GM18907 (cell line): ENCODE results near the gene PRKN.

ENCODE experiments used
- ATAC-seq: cut with Tn5 transposase; IDR thresholded peaks from one replicate; pipeline ENCODE4 v1.9.1; 2021; ENCODE audit warnings: mild to moderate bottlenecking, moderate library complexity; ENCODE audit not compliant: unreplicated experiment

The PRKN gene

GRCh38 chr6:162026031-162026430 is 701.5 kb downstream of the PRKN start:
- ATAC-seq = no peak

- ATAC-seq = no peak
Observed at GRCh38 chr6:162019349-162019748, 708.2 kb downstream of the PRKN start.

GRCh38 chr6:162017536-162017935 is 710.0 kb downstream of the PRKN start:
- no peak for ATAC-seq

DNA sequence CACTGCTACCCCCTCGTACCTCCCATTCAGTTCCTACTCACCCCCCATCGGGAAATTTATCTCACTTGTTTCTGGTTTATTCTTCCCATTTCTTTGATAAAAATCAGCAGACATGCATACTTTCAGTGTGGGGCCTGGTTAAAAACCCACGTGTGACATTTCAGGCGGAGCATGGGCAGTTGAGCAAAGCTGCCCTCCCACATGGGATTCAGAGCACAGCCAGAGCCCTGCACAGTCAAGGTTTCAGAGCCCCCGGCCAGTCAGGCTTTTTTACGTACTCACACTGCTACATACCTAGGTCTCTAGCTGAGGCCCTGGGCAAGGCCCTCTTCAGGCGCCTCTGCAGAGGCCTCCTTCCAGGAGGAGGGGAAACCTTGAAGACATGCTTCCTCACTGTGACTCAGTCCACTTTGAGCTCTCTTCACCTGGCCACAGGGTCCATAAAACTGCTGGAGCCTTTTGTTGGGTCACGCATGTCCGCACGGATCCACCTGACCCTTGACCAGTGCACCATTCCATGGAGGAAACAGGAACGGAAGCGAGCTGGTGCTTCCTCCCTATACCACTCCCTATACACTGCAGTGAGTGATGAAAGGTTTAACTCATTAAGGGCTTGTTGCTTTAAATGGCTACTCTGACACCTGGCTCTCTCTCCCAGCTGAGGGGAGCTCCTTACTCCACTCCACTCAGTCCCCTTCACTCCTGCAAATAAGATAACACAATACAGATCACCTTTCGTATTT is 713.3 kb downstream of the PRKN start:
- no peak for ATAC-seq

DNA sequence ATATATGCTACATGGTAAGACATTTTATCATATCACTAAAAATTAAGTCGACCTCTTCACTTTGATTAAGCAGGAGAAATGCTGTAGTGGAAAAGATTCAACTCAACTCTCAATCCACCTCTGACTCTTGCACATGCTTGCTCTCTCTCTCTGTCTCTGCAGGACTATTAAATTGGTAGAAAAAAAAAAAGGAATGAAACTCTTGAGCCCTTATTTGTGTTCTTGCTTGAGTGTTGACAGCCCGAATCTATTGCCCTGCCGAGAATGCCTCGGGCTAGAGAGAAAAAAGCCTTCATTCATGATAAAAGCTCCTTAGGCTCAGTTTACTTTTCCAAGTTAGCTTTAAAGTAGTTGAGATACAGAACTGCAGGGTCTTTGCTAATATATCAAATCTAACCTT is 722.2 kb downstream of the PRKN start:
- no peak for ATAC-seq

- ATAC-seq = no peak
Observed at GRCh38 chr6:161996783-161997182, 730.8 kb downstream of the PRKN start.

DNA sequence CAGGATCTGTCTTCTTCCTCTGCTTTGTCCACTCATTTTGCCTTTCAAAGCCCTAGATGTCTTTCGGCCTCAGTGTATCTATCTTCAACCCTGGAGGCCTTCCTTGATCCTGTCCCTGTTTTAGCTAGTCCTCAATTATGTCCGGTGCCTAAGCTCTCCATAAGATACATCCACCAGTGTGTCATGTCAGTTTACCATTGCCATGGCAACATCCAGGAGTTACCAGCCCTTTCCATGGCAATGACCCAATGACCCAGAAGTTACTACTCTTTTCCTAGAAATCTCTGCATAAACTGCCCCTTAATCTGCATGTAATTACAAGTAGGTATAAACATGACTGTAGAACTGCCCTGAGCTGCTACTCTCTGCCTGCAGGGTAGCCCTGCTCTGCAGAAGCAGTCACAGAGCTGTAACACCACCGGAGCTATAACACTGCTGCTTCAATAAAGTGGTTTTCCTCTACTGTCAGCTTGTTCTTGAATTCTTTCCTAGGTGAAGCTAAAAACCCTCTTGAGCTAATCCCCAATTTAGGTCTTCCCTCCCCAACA is 741.6 kb downstream of the PRKN start:
- no peak for ATAC-seq

DNA sequence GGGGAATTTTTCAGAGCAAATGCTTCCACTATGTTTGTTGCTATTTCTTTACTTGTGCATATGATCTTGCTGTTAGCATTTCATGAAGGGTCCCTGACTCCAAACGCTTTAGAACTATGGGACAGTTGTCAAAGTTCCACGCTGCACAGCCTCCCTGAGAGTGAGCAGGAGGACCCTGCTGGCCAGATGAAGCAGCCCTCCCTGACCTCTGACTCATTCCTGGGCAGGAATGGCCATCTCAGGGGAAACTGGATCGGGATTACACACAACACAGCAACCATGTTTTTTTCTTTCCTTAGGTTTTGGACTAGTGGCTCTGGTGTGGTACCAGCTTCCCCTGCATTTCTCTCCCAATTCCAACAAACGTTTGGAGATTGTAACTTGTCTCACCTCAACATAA is 742.9 kb downstream of the PRKN start:
- ATAC-seq = no peak

DNA sequence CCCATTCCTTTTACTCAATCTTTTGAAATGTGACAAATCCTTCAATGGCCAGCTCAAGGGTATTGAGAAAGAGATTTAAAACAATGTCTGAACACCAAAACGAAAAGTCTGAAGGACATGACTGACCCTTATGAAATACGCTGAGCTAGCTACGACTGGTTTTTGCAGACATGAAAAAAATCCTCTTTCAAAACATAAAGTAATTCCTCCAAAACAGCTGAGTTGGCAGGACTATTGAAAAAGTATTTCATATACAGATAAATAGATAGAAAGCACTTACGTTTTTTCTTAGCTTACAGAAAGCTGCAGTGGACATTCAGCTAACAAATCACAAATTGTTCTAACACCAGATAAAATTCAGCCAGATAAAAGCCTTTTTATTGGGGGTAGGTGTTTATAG is 751.0 kb downstream of the PRKN start:
- no peak for ATAC-seq

GRCh38 chr6:161973064-161973463 is 754.5 kb downstream of the PRKN start:
- no peak for ATAC-seq

- ATAC-seq = no peak
Observed at GRCh38 chr6:161971043-161971442, 756.5 kb downstream of the PRKN start.

DNA sequence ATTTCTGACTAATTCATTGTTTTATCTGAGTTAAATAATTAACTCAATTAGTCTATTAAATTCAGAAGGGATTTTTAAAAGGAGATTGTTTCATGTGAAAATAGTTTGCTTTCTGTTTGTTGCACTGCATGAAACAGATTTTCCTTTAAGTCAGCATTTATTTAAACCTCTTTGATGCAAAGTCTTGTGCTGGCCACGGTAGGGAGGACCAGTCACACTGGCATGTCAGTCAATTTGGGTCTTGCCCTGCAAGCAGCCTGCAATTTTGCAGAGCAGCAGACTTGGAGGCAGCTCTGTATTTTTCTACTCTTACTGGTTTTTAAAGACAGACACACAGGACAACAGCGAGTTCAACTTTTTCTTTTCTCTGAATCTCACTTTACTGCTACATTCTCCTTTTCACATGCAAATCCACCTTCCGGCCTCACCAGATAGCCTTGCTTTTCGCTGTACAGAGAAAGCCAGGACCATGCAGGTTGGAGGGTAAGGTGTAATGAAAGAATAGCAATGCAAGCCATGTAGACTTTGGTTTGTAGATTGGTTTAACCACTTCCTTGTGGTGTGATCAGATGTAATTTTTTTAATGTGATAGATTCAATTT is 763.8 kb downstream of the PRKN start:
- ATAC-seq = no peak

DNA sequence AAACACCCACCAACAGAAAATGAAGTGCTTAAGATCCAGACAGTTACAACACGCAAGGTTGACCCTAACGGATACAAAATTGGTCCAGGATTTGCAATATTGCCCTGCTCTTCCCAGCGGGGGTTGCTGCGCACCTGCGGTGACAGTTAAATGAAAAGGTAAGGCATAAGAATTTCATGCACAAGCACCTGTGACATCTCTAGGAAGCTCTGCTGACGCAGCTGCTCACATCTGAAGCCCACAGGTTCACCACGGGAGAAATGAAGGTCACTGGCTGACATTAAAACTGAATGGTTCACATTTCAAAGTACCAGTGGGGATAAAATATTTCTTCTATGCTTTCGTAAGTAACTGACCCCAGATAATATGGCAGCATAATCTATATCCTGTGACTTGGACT is 764.4 kb downstream of the PRKN start:
- no peak for ATAC-seq

- ATAC-seq = no peak
Observed at GRCh38 chr6:161961796-161962195, 765.8 kb downstream of the PRKN start.

- ATAC-seq = no peak
Observed at GRCh38 chr6:161961046-161961445, 766.5 kb downstream of the PRKN start.

DNA sequence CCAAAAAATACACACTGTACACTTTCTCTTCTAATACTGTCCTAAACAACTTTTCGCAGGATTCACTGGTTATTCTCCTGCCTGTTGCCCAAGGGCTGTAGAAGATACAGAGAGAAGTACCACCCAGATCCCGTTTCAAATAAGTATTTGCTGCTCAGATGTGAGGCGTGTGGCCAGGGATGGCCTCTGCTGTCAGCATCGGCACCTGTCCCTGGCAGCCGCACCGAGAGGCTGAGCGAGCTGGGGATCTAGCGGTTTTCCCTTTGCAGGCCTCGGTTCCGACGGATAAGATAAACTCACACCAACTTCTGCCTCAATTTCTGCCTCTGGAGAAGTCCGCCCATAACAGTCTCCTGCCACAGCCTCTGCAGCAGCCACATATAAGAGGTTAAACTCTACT is 768.5 kb downstream of the PRKN start:
- ATAC-seq = no peak

- ATAC-seq = no peak
Observed at GRCh38 chr6:161956082-161956481, 771.5 kb downstream of the PRKN start.

- no peak for ATAC-seq
Observed at GRCh38 chr6:161954699-161955276, 772.8 kb downstream of the PRKN start.

DNA sequence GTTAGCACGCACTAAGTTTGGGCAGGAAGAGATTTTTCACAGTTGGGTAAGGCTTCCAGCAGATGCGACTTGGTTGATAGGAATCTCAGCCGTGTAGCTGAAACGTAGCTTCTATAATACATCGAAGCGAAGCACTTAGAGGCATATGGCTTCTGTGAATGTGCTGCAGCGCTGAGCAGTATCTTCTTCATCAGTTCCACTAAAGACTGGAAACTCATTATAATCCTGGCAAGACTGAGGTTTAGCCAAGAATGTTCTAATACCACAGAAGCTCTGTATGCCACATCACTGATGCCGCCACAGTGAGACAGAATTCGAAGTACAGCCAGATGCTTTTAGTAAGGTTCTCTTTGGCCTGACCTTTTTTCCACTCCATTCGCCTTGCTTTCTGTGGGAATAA is 773.5 kb downstream of the PRKN start:
- ATAC-seq = no peak

DNA sequence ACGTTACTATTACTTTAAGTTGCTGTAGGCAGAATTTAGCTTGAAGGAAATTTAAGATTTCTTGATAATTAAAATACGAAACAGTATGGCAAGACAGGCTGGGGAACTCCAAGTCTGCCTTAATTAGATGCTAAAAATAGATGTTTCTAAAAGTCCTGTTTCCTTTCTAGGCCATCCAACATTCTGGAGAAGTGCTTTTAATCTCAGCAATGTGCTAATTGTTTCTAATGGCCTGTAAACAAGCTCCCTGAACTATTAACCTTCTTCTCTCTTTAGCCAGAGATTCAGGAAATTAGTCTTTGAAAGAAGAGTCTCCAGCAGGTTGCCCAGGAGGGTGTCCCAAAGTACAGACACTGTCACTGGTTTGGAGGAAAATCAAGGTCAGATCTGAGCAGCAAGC is 776.4 kb downstream of the PRKN start:
- ATAC-seq = no peak

DNA sequence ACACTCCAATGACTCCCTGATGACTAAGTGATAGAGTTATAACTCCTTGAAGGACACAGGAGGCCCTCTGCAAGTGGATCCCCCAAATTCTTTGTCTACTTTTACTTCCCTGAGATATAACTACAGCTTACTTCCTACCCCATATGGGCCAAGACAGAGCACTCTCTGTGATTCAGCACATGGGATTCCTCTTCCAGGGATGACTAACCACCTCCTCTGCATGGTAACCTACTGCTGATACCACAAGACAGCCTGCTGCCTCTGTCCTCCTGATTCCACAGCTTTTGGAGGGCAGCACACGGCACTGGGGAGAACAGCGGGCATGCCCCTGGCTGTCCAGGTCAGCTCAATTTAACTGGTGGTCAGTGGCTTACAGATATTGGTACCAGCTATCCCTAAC is 778.0 kb downstream of the PRKN start:
- no peak for ATAC-seq

GRCh38 chr6:161948462-161948861 is 779.1 kb downstream of the PRKN start:
- ATAC-seq = no peak
